SK-N-SH treated with all-trans-retinoic acid at 6 μM for 48 hours (cell line): Measurements from ENCODE around the gene TPO.

Experiments used
- CREB5 ChIP-seq: fragments of 250-450 bp; sonication (Bioruptor Pico); IDR thresholded peaks from 2 replicates; pipeline ENCODE4 v1.5.1; 2020; ENCODE audit warnings: low read depth, mild to moderate bottlenecking, moderate library complexity
- CSRNP3 ChIP-seq: fragments of 250-450 bp; sonication (Bioruptor Pico); IDR thresholded peaks from 2 replicates; pipeline ENCODE4 v1.5.1; 2021; ENCODE audit warnings: mild to moderate bottlenecking, moderate library complexity
- OSR1 ChIP-seq: fragments of 250-450 bp; sonication (Bioruptor Pico); IDR thresholded peaks from 2 replicates; pipeline ENCODE4 v1.8.0; 2022; ENCODE audit warnings: moderate library complexity, mild to moderate bottlenecking, inconsistent platforms
- PATZ1 ChIP-seq: fragments of 250-450 bp; sonication (Bioruptor Pico); IDR thresholded peaks from 2 replicates; pipeline ENCODE4 v1.8.0; 2020; ENCODE audit warnings: mild to moderate bottlenecking, moderate library complexity, borderline replicate concordance
- POU6F1 ChIP-seq: fragments of 250-450 bp; sonication (Bioruptor Pico); IDR thresholded peaks from 2 replicates; pipeline ENCODE4 v1.8.0; 2021; ENCODE audit warnings: low read depth, mild to moderate bottlenecking, moderate library complexity, borderline replicate concordance
- PPARA ChIP-seq: fragments of 250-450 bp; sonication (Bioruptor Pico); IDR thresholded peaks from 2 replicates; pipeline ENCODE4 v1.5.0; 2020; ENCODE audit warnings: mild to moderate bottlenecking, borderline replicate concordance
- TCF4 ChIP-seq: fragments of 250-450 bp; sonication (Bioruptor Pico); IDR thresholded peaks from 2 replicates; pipeline ENCODE4 v1.8.0; 2021; ENCODE audit warnings: mild to moderate bottlenecking, moderate library complexity, borderline replicate concordance
- ZFP3 ChIP-seq: fragments of 250-450 bp; sonication (Bioruptor Pico); IDR thresholded peaks from 2 replicates; pipeline ENCODE4 v1.5.0; 2020; ENCODE audit warnings: mild to moderate bottlenecking, moderate library complexity
- ZFP30 ChIP-seq: fragments of 450-650 bp; formaldehyde crosslinking; IDR thresholded peaks from 2 replicates; pipeline ENCODE4 v1.5.0; 2022; ENCODE audit warnings: mild to moderate bottlenecking, moderate library complexity
- ZNF565 ChIP-seq: fragments of 450-650 bp; formaldehyde crosslinking; conservative IDR thresholded peaks from 2 replicates; pipeline ENCODE4 v1.5.0; 2020; ENCODE audit warnings: low read depth, mild to moderate bottlenecking, moderate library complexity
- ZNF70 ChIP-seq: fragments of 450-650 bp; formaldehyde crosslinking; IDR thresholded peaks from 2 replicates; pipeline ENCODE4 v1.5.0; 2020; ENCODE audit warnings: mild to moderate bottlenecking, moderate library complexity
- ZNF8 ChIP-seq: fragments of 450-650 bp; formaldehyde crosslinking; IDR thresholded peaks from 2 replicates; pipeline ENCODE4 v1.5.0; 2020; ENCODE audit warnings: mild to moderate bottlenecking, moderate library complexity

GRCh38 chr2:1480671-1481076 is 67.4 kb downstream of the TPO start:
- TF ChIP-seq POU6F1 (CRISPR knock-in tag) (no peak), ZNF70 (no peak), ZNF565 (CRISPR knock-in tag) (no peak), PATZ1 (CRISPR knock-in tag) (no peak), ZFP3 (CRISPR knock-in tag) (no peak), OSR1 (no peak), ZNF8 (CRISPR knock-in tag) (no peak), PPARA (no peak), CREB5 (CRISPR knock-in tag) (no peak), TCF4 (CRISPR knock-in tag) (no peak), CSRNP3 (no peak), ZFP30 (CRISPR knock-in tag) (no peak)
